ENCODE results near the gene SERPINE1.

The SERPINE1 gene

GRCh38 chr7:101121991-101122932, 4.6 kb upstream of the SERPINE1 start (continued):
- TF ChIP-seq ZNF214 (tag by site-specific recombination; IDR thresholded peaks at IDR 0.05; ENCODE audit: borderline replicate concordance) (no peak), ZNF155 (tag by site-specific recombination; IDR thresholded peaks at IDR 0.05) (no peak), ZNF621 (tag by site-specific recombination; IDR thresholded peaks at IDR 0.05) (no peak), ZNF610 (tag by site-specific recombination; IDR thresholded peaks at IDR 0.05; ENCODE audit: borderline replicate concordance) (no peak), ZFP69B (tag by site-specific recombination; IDR thresholded peaks at IDR 0.05) (peak; percentile 90), ZNF692 (tag by site-specific recombination; IDR thresholded peaks at IDR 0.05) (peak; percentile 94), IKZF3 (tag by site-specific recombination; IDR thresholded peaks at IDR 0.05) (no peak), ZNF335 (tag by site-specific recombination; conservative IDR thresholded peaks at IDR 0.05) (0 out of 2 replicates have a peak, but pooled peaks have one; percentile 27), ZNF555 (tag by site-specific recombination; conservative IDR thresholded peaks at IDR 0.05) (no peak), ZNF366 (tag by site-specific recombination; conservative IDR thresholded peaks at IDR 0.05) (peak; percentile 57), HOXA7 (CRISPR knock-in tag; IDR thresholded peaks at IDR 0.05; ENCODE audit: borderline replicate concordance) (no peak), ZNF548 (tag by site-specific recombination; IDR thresholded peaks at IDR 0.05) (no peak), KLF16 (tag by site-specific recombination; IDR thresholded peaks at IDR 0.05) (no peak), ZNF121 (tag by site-specific recombination; IDR thresholded peaks at IDR 0.05) (no peak), ZNF560 (tag by site-specific recombination; IDR thresholded peaks at IDR 0.05; ENCODE audit: borderline replicate concordance) (no peak), ZNF311 (tag by site-specific recombination; IDR thresholded peaks at IDR 0.05; ENCODE audit: borderline replicate concordance) (no peak)
- TF ChIP-seq, protein P1, sequence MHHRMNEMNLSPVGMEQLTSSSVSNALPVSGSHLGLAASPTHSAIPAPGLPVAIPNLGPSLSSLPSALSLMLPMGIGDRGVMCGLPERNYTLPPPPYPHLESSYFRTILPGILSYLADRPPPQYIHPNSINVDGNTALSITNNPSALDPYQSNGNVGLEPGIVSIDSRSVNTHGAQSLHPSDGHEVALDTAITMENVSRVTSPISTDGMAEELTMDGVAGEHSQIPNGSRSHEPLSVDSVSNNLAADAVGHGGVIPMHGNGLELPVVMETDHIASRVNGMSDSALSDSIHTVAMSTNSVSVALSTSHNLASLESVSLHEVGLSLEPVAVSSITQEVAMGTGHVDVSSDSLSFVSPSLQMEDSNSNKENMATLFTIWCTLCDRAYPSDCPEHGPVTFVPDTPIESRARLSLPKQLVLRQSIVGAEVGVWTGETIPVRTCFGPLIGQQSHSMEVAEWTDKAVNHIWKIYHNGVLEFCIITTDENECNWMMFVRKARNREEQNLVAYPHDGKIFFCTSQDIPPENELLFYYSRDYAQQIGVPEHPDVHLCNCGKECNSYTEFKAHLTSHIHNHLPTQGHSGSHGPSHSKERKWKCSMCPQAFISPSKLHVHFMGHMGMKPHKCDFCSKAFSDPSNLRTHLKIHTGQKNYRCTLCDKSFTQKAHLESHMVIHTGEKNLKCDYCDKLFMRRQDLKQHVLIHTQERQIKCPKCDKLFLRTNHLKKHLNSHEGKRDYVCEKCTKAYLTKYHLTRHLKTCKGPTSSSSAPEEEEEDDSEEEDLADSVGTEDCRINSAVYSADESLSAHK (tag by site-specific recombination; IDR thresholded peaks at IDR 0.05) = no peak
- TF ChIP-seq, protein P2, sequence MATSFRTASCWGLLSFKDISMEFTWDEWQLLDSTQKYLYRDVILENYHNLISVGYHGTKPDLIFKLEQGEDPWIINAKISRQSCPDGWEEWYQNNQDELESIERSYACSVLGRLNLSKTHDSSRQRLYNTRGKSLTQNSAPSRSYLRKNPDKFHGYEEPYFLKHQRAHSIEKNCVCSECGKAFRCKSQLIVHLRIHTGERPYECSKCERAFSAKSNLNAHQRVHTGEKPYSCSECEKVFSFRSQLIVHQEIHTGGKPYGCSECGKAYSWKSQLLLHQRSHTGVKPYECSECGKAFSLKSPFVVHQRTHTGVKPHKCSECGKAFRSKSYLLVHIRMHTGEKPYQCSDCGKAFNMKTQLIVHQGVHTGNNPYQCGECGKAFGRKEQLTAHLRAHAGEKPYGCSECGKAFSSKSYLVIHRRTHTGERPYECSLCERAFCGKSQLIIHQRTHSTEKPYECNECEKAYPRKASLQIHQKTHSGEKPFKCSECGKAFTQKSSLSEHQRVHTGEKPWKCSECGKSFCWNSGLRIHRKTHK (tag by site-specific recombination; IDR thresholded peaks at IDR 0.05) = no peak

DNA sequence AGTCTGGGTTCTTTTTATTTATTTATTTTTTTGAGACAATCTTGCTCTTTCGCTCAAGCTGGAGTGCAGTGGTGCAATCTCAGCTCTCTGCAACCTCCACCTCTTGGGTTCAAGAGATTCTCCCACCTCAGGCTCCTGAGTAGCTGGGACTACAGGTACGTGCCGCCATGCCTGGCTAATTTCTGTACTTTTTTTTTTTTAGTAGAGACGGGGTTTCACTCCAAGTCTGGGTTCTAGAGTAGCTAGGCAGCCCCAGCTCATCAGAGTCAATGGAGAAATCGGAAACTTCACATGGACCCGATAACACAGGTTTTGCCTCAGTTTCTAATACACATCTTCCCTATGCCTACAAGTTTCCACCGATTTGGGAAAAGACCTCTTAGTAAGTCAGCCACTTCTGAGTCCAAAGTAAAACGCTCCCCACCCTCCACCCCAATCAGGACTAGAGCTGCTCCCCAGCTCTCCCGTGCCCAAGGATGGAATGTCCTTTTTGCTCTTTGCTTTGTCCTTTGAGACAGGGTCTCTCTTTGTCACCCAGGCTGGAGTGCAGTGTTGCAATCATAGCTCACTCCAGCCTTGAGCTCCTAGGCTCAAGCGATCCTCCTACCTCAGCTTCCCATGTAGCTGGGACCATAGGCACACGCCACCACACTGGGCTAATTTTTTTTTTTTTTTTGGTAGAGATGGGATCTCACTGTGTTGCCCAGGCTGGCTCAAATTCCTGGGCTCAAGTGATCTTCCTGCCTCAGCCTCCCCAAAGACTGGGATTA, 3.8 kb upstream of the SERPINE1 start:
- H3K9me3 ChIP-seq (ENCODE audit: control insufficient read depth, insufficient read depth, low read depth, low read length) = no peaks in the 10 kb centered on the region
- ChIA-PET POLR2A (interaction anchor here (0.9 to 1.4 kb wide), 4 partner anchors 11 to 248 kb away, joined by 3 to 9 read pairs (median 4); partner anchors contain the start of gene SRRT), CTCF (interaction anchor here (0.6 to 6.7 kb wide), 12 partner anchors 10 to 167 kb away, joined by 3 to 37 read pairs (median 4); no protein-coding TSS in a partner anchor)
- no peak overlapping the region for H3K4me3 ChIP-seq (ENCODE audit: low read depth, low read length)
- no peaks in the 10 kb centered on the region for H3K36me3 ChIP-seq (ENCODE audit: control insufficient read depth in 2 of 2, insufficient read depth in 1 of 2, low read length in 2 of 2)
- H3K27ac ChIP-seq (ENCODE audit: extremely low read depth, low read depth, low read length) = no peak overlapping the region
- TF ChIP-seq ZNF2 (tag by site-specific recombination; IDR thresholded peaks at IDR 0.05) = no peak
- no peak for TF ChIP-seq SCRT2 (tag by site-specific recombination; IDR thresholded peaks at IDR 0.05)
- peak; percentile 76 for TF ChIP-seq ZNF121 (tag by site-specific recombination; IDR thresholded peaks at IDR 0.05)
- no peak for TF ChIP-seq ZNF292 (tag by site-specific recombination; IDR thresholded peaks at IDR 0.05; ENCODE audit: borderline replicate concordance, low read depth)
- no peak for TF ChIP-seq ZNF529 (tag by site-specific recombination; IDR thresholded peaks at IDR 0.05; ENCODE audit: insufficient replicate concordance)
- H3K4me1 ChIP-seq (ENCODE audit: control insufficient read depth, insufficient read depth, low read length) = no peaks in the 10 kb centered on the region; the same call in 1 of the 2 replicates

Data from HEK293 (cell line).